ENCODE data around the gene GMFB. TPM values are rescaled to one million over a fixed set of nuclear protein-coding genes. Genes with fewer than 3 reads are reported as not detected.

The GMFB gene
- total and polyA plus RNA-seq, 2 donors (not counting 3 experiments of a cell fraction or from before 2014, with no cell fraction given): 10.1 to 52.0 TPM

DNA sequence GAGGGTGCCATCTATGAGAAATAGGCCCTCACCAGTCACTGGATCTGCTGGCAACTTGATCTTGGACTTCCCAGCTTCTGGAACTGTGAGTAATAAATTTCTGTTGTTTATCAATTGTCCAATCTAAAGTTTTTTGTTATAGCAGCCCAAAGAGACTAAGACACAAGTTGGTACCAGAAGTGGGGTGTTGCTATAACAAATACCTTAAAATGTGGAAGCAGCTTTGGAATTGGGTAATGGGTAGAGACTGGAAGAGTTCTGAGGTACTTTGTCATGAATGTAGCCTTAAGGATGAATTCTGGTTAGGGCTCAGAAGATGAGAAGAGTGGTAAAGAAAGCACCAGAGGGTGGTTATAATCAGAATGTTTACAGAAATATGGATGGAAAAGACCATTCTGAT lies 21.5 kb downstream of the GMFB start:
- dilution Hi-C loops (cut with MboI; ENCODE audit: extremely low pct_ligation_motif_present, low sequenced_read_pairs): no loop called here
- DNase-seq (ENCODE audit: low read depth, low spot score) (no peak), FAIRE-seq (no peak)
- H3K4me3 ChIP-seq (replicated peaks in 1 of 3; ENCODE audit: insufficient read depth in 1 of 3, low read depth in 1 of 3, low read length in 3 of 3): no peak overlapping the region
- no peaks in the 10 kb centered on the region for H3K36me3 ChIP-seq (ENCODE audit: control insufficient read depth in 2 of 2, extremely low read depth in 1 of 2, insufficient read depth in 2 of 2, low read length in 2 of 2)
- no peak overlapping the region for H3K4me2 ChIP-seq (ENCODE audit: insufficient read depth, low read length)
- BruUV-seq (replicated peaks): no TSS peak
- no peaks in the 10 kb centered on the region for H4K20me1 ChIP-seq (replicated peaks; ENCODE audit: control insufficient read depth, extremely low read depth, insufficient read depth, low read length)
- H3K4me1 ChIP-seq (ENCODE audit: control insufficient read depth, extremely low read depth, insufficient read depth, low read length): no peaks in the 10 kb centered on the region
- ChIA-PET POLR2A (no interaction called here), CTCF (no interaction called here)
- no peaks in the 10 kb centered on the region for H3K9me1 ChIP-seq (replicated peaks; ENCODE audit: control insufficient read depth, extremely low read depth, insufficient read depth, low read length)
- intact Hi-C loops (cut with micrococcal nuclease): no loop called here
- TF ChIP-seq FOS (IDR thresholded peaks at IDR 0.05; ENCODE audit: borderline replicate concordance, insufficient read depth, low read length) (no peak), MYC (IDR thresholded peaks at IDR 0.05; ENCODE audit: low read depth, low read length) (no peak), GATA2 (IDR thresholded peaks at IDR 0.05; ENCODE audit: insufficient read depth, insufficient read length, low read depth, low read length) (no peak), JUN (IDR thresholded peaks at IDR 0.05; ENCODE audit: borderline replicate concordance, insufficient read depth, insufficient read length, low read depth) (no peak)
- TF ChIP-seq, protein P1, sequence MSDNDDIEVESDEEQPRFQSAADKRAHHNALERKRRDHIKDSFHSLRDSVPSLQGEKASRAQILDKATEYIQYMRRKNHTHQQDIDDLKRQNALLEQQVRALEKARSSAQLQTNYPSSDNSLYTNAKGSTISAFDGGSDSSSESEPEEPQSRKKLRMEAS (IDR thresholded peaks at IDR 0.05; ENCODE audit: insufficient read depth, insufficient read length): no peak
- H3K27ac ChIP-seq (ENCODE audit: insufficient read depth, low read depth, low read length): no peak overlapping the region
- H3K9me3 ChIP-seq (replicated peaks; ENCODE audit: control insufficient read depth, insufficient read depth, low read length): peaks cover 4% of the 10 kb centered on the region
- H3K9ac ChIP-seq (replicated peaks; ENCODE audit: extremely low read depth, insufficient read depth, low read length): no peak overlapping the region
- peaks cover 23 to 29% of the 10 kb centered on the region in 2 experiments for H3K27me3 ChIP-seq (ENCODE audit: control insufficient read depth in 2 of 2, insufficient read depth in 2 of 2, low read length in 2 of 2)
- no peak overlapping the region for H2AFZ ChIP-seq (ENCODE audit: low read depth, low read length)
- H3K79me2 ChIP-seq (ENCODE audit: control insufficient read depth, insufficient read depth, low read length): no peaks in the 10 kb centered on the region

DNA sequence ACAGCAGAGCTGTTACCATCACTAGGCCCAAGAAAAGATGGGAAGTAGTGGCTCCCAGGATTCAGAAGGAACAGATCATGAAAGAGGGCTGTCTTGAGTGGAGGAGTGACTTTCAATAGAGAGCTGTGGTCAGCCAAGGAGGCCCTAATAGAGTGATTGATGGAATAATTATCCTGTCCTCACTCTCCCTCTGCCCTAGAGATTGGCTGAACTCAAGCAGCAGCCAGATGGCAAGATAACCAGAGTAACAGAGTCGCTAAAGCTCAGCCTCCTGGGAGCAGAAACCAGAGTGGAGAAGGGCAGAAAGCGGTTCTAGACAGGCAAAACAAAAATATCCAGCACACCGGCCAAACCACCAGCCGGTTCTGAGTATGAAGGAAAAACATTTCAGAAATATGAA lies 23.1 kb downstream of the GMFB start:
- no peak overlapping the region for H3K4me2 ChIP-seq (ENCODE audit: insufficient read depth, low read length)
- FAIRE-seq: no peak
- no peak overlapping the region for H3K9ac ChIP-seq (replicated peaks; ENCODE audit: extremely low read depth, insufficient read depth, low read length)
- no peak overlapping the region for H3K4me3 ChIP-seq (replicated peaks in 1 of 3; ENCODE audit: insufficient read depth in 1 of 3, low read depth in 1 of 3, low read length in 3 of 3)
- no peaks in the 10 kb centered on the region for H3K9me1 ChIP-seq (replicated peaks; ENCODE audit: control insufficient read depth, extremely low read depth, insufficient read depth, low read length)
- peaks cover 4% of the 10 kb centered on the region for H3K9me3 ChIP-seq (replicated peaks; ENCODE audit: control insufficient read depth, insufficient read depth, low read length)
- ChIA-PET CTCF (interaction anchor here (0.6 to 1.8 kb wide), 2 partner anchors 14 to 261 kb away, joined by 5 read pairs; no protein-coding TSS in a partner anchor), POLR2A (no interaction called here)
- intact Hi-C loops (cut with micrococcal nuclease) (no loop called here), dilution Hi-C loops (cut with MboI; ENCODE audit: extremely low pct_ligation_motif_present, low sequenced_read_pairs) (no loop called here)
- H3K27me3 ChIP-seq (ENCODE audit: control insufficient read depth in 2 of 2, insufficient read depth in 2 of 2, low read length in 2 of 2): peaks cover 25 to 29% of the 10 kb centered on the region in 2 experiments
- H3K4me1 ChIP-seq (ENCODE audit: control insufficient read depth, extremely low read depth, insufficient read depth, low read length): peaks cover 5% of the 10 kb centered on the region
- DNase-seq (ENCODE audit: low read depth, low spot score): no peak
- no peaks in the 10 kb centered on the region for H4K20me1 ChIP-seq (replicated peaks; ENCODE audit: control insufficient read depth, extremely low read depth, insufficient read depth, low read length)
- H3K79me2 ChIP-seq (ENCODE audit: control insufficient read depth, insufficient read depth, low read length): no peaks in the 10 kb centered on the region
- no peaks in the 10 kb centered on the region for H3K36me3 ChIP-seq (ENCODE audit: control insufficient read depth in 2 of 2, extremely low read depth in 1 of 2, insufficient read depth in 2 of 2, low read length in 2 of 2)
- no peak overlapping the region for H3K27ac ChIP-seq (ENCODE audit: insufficient read depth, low read depth, low read length)
- no TSS peak for BruUV-seq (replicated peaks)
- TF ChIP-seq POLR2AphosphoS5 (IDR thresholded peaks at IDR 0.05; ENCODE audit: insufficient read depth, low read depth, low read length): no peak
- H2AFZ ChIP-seq (ENCODE audit: low read depth, low read length): no peak overlapping the region
